K562 (cell line): Measurements from ENCODE around the gene UBE2Q1. TPM values are rescaled to one million over a fixed set of nuclear protein-coding genes. Genes with fewer than 3 reads are reported as not detected.

Experiments
- ATAC-seq: fragments of 200-7000 bp; cut with Tn5 transposase; 3 replicates; pipeline ENCODE4 v1.9.1; 2020; ENCODE audit warnings: moderate library complexity
- BruUV-seq: library from RNA; stranded (reverse); fragments of 400-500 nt; replicated peaks from 2 replicates; lab custom pipeline; 2021; lab: Mats Ljungman, UMichigan
- CTCF ChIA-PET: fragments of 300-600 bp; formaldehyde crosslinking; extraction: SDS; loops from one replicate; lab custom pipeline; 2021; ENCODE audit warnings: low intra/inter-chr PET ratio; lab: Yijun Ruan, JAX
- POLR2A ChIA-PET: fragments of 300-600, 350-650 bp; sonication (Branson Sonifier 250); formaldehyde crosslinking; extraction: SDS; loops from one replicate; lab custom pipeline; 2021; ENCODE audit warnings: antibody characterized with exemption, inconsistent platforms; lab: Yijun Ruan, JAX
- DNase-seq, 4 experiments: peaks; one replicate each; pipeline versions ENCODE4 v3.0.0 to v3.0.0-alpha.2; 2011 to 2018; ENCODE audit warnings: low spot score in 3 of 4, mixed read lengths in 3 of 4; ENCODE audit errors: extremely low read depth in 1 of 4
- FAIRE-seq: peaks from 2 replicates; lab custom pipeline; 2011; peaks lifted over from hg19 to GRCh38; lab: Jason Lieb, UNC
- H2AFZ ChIP-seq: 2 replicates; pipeline ENCODE4 v1.6.0; 2011; ENCODE audit warnings: low read depth, low read length, control low read depth, inconsistent platforms
- H3K27ac ChIP-seq: fragments of 200-600 bp; 3 replicates; pipeline ENCODE4 v1.8.0; 2011; ENCODE audit warnings: low read depth, mild to moderate bottlenecking, control low read depth, inconsistent platforms, low read length, moderate library complexity, mixed read lengths; ENCODE audit errors: extremely low read depth
- H3K27me3 ChIP-seq, 2 experiments: fragments of 300-600 bp in 1 of 2; 2 replicates in 1 of 2; 3 replicates in 1 of 2; pipeline versions ENCODE4 v1.6.0 to v1.8.0; 2011; ENCODE audit warnings: inconsistent platforms in 2 of 2, low read length in 2 of 2, mild to moderate bottlenecking in 1 of 2, mixed read lengths in 1 of 2, moderate library complexity in 1 of 2; ENCODE audit not compliant: control insufficient read depth in 2 of 2, insufficient read depth in 2 of 2
- H3K36me3 ChIP-seq: fragments of 300-600 bp; 3 replicates; pipeline ENCODE4 v1.8.0; 2011; ENCODE audit warnings: mild to moderate bottlenecking, low read length, inconsistent platforms; ENCODE audit not compliant: control insufficient read depth, insufficient read depth
- H3K4me1 ChIP-seq, 2 experiments: fragments of 200-600 bp in 1 of 2; replicated peaks in 1 of 2; 2 replicates in 1 of 2; 3 replicates in 1 of 2; pipeline versions ENCODE4 v1.5.1 to v1.8.0; 2011; ENCODE audit warnings: inconsistent platforms in 2 of 2, low read length in 2 of 2, mild to moderate bottlenecking in 1 of 2, mixed read lengths in 1 of 2, moderate library complexity in 1 of 2; ENCODE audit not compliant: control insufficient read depth in 2 of 2, insufficient read depth in 2 of 2
- H3K4me2 ChIP-seq: 2 replicates; pipeline ENCODE4 v1.6.1; 2011; ENCODE audit warnings: low read length, control low read depth, inconsistent platforms, mixed read lengths; ENCODE audit not compliant: insufficient read depth
- H3K4me3 ChIP-seq: fragments of 200-600 bp; sonication (generic), shearing (Covaris generic); 2 replicates; pipeline ENCODE4 v1.5.1; 2016; ENCODE audit warnings: control low read depth, inconsistent platforms
- H3K79me2 ChIP-seq: fragments of 200-600 bp; 3 replicates; pipeline ENCODE4 v1.8.0; 2011; ENCODE audit warnings: low read length, inconsistent platforms; ENCODE audit not compliant: control insufficient read depth, insufficient read depth
- H3K9ac ChIP-seq, 2 experiments: 2 replicates each; pipeline versions ENCODE4 v1.6.0 to v1.6.1; 2011; ENCODE audit warnings: low read depth in 2 of 2, low read length in 2 of 2, control low read depth in 1 of 2, inconsistent platforms in 1 of 2, mild to moderate bottlenecking in 1 of 2, mixed read lengths in 1 of 2; ENCODE audit not compliant: insufficient read depth in 1 of 2
- H3K9me1 ChIP-seq: one replicate; pipeline ENCODE4 v1.6.0; 2011; ENCODE audit warnings: inconsistent platforms, mild to moderate bottlenecking, low read length, moderate library complexity; ENCODE audit not compliant: control insufficient read depth, insufficient read depth
- H3K9me3 ChIP-seq: replicated peaks from 2 replicates; pipeline ENCODE4 v1.5.1; 2011; ENCODE audit warnings: low read depth, low read length, inconsistent platforms; ENCODE audit not compliant: control insufficient read depth, insufficient read depth
- H4K20me1 ChIP-seq: replicated peaks from 2 replicates; pipeline ENCODE4 v1.6.1; 2011; ENCODE audit warnings: low read length, inconsistent platforms, mixed read lengths; ENCODE audit not compliant: control insufficient read depth, insufficient read depth
- ZBTB33 ChIP-seq: sonication (generic); formaldehyde crosslinking; IDR thresholded peaks from 2 replicates; pipeline ENCODE4 v1.8.1; 2023; ENCODE audit warnings: mild to moderate bottlenecking, missing genetic modification reagents
- ZNF592 ChIP-seq: fragments of 450-650 bp; IDR thresholded peaks from 2 replicates; pipeline ENCODE4 v1.6.1; 2017; ENCODE audit warnings: antibody characterized with exemption, mild to moderate bottlenecking
- WGBS: fragments of 100-300 bp; shearing (Covaris generic); methylation state at CpG from one replicate; pipeline ENCODE4 v1.1.6; 2016; ENCODE audit warnings: low coverage, mixed read lengths; ENCODE audit not compliant: insufficient coverage; ENCODE audit errors: missing lambda C conversion rate; 5-methylcytosine and 5-hydroxymethylcytosine counted together
- in situ Hi-C: fragments of 300-500 bp; cut with MboI; formaldehyde crosslinking; loops from 4 replicates; pipeline ENCODE4 v1.15.0; 2018; ENCODE audit warnings: inconsistent platforms, mixed read lengths
- intact Hi-C: fragments of 100-400 bp; cut with micrococcal nuclease; formaldehyde crosslinking; loops from 2 replicates; pipeline ENCODE4 v1.14.2; 2022
- polyA plus RNA-seq, 8 experiments: library from polyadenylated mRNA; depleted of rRNA in 4 of 8; stranded (reverse) in 5 of 8; unstranded in 3 of 8; fragments of >200 nt; fragmentation: Nextera tagmentation in 2 of 8; fragmentation: Illumina TruSeq in 1 of 8; extraction: Ambion mirVana in 2 of 8; extraction: Trizol in 1 of 8; gene quantifications; 2 replicates each; pipeline versions ENCODE4 v1.2.1 to v1.2.3, GENCODE V29; 2011 to 2014; ENCODE audit warnings: inconsistent platforms in 1 of 8, missing spikeins in 1 of 8
- total RNA-seq, 7 experiments: library from RNA; depleted of rRNA in 6 of 7; stranded (reverse); fragments of >200 nt in 6 of 7; fragmentation: Illumina TruSeq in 2 of 7; extraction: Trizol in 2 of 7; gene quantifications; 2 replicates each; pipeline versions ENCODE4 v1.2.1 to v1.2.3, GENCODE V29; 2011 to 2021; ENCODE audit warnings: low replicate concordance in 1 of 7

UBE2Q1 gene
- total and polyA plus RNA-seq, 9 of the 15 experiments (the other 6 are each of a cell fraction or from before 2014, with no cell fraction given), result 8.0 to 58.8 (median 27.6) TPM

GRCh38 chr1:154571244-154571963 is 12.9 kb upstream of the UBE2Q1 start:
- Histone ChIP-seq H3K36me3 (no peaks in the 10 kb centered on the region), H3K27me3 (peaks cover 31 to 70% of the 10 kb centered on the region in 2 experiments; a peak in 4 of 5 replicates), H3K4me3 (no peak overlapping the region), H3K27ac (no peak overlapping the region), H3K79me2 (no peaks in the 10 kb centered on the region), H2AFZ (no peak overlapping the region)
- intact Hi-C loops, result no loop called here
- BruUV-seq, result no TSS peak
- TF ChIP-seq ZNF592 (no peak), ZBTB33 (peak; percentile 62; the same call in 1 of the 2 replicates)
- TF ChIP-seq, all 486 proteins: peak for 1
- H3K9ac ChIP-seq, result no peak overlapping the region
- WGBS, result 26% methylated on average over 49 of the region's 59 CpGs
- H4K20me1 ChIP-seq, result peaks cover 9% of the 10 kb centered on the region
- ChIA-PET CTCF (no interaction called here), POLR2A (no interaction called here)
- H3K4me2 ChIP-seq, result no peak overlapping the region
- H3K4me1 ChIP-seq, result peaks cover 0 to 17% of the 10 kb centered on the region in 2 experiments; a peak in 2 of 5 replicates
- FAIRE-seq (no peak), ATAC-seq (no peak), DNase-seq (no peak)
- no peaks in the 10 kb centered on the region for H3K9me3 ChIP-seq
- no peaks in the 10 kb centered on the region for H3K9me1 ChIP-seq
- in situ Hi-C loops, result no loop called here
